SU-DHL-6 (cell line): ENCODE measurements around the gene TTC13.

Source experiments
- CTCF ChIP-seq: fragments of 200-600 bp; sonication (generic); IDR thresholded peaks from one replicate; pipeline ENCODE4 v1.5.1; 2017; ENCODE audit warnings: antibody characterized with exemption, mild to moderate bottlenecking, low read length, moderate library complexity; ENCODE audit not compliant: insufficient read depth, poor library complexity, severe bottlenecking
- EZH2phosphoT487 ChIP-seq: fragments of 200-600 bp; sonication (generic), shearing (Covaris generic); conservative IDR thresholded peaks from 2 replicates; pipeline ENCODE4 v1.6.1; 2018; ENCODE audit warnings: mild to moderate bottlenecking, antibody characterized with exemption, low read length, moderate library complexity, mixed read lengths

DNA sequence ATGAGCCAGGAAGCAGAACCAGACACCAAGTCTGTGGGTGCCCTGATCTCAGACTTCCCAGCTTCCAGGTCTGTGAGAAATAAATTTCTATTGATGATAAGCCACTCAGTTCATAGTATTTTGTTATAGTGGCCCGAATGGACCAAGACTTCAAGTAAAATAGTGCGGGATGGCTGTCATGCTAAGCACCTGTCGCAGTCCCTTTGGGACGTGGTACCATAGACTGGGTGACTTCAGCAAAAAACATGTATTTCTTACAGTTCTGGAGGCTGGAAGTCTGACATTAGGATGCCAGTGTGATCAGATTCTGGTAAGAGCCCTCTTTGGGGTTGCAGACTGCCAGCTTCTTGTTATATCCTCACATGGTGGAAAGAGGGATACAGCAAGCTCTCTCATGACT lies 107.7 kb downstream of the TTC13 start:
- TF ChIP-seq CTCF (no peak), EZH2phosphoT487 (no peak)
